SKM-1 (cell line): ENCODE data around the gene CATSPER4.
A peak's percentile ranks its signal among the peaks of the same experiment; 100 is the strongest.

Experiments
- DNase-seq: peaks from one replicate; lab custom pipeline; 2025; ENCODE audit not compliant: unreplicated experiment; lab: John Stamatoyannopoulos, UW

CATSPER4 gene

DNA sequence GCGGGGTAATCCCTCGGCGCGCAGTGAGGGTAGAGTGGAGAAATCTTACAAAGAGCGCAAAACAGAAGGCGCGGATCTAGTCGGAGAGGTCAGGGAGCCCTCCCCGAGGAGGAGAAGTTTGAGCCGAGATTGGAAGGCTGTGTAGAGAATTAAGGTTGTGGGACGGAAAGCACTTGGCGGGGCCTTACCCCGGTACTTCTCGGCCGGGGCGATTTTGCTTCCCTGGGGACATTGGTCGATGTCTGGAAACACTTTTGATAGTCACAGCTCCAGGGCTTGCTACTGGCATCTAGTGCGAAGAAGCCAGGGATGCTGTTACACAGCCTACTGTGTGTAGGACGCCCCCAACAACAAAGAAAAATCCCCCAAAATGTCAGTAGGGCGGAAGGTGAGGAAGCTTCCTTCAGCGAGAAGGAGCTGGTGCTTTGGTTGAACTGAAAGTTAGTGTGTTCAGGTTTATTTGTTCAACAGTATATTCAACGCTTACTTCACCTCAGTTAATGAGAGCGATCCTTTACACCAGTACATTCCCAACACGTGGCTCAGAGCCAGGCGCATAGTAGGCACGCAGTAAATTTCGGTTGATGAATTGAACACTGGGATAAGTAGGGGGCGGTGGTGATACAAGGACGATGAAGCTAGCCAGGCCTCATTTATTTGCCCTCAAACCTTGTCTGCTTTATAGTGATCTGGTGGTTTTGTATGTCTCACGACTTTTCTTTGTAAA, 44.4 kb downstream of the CATSPER4 start:
- no peak for DNase-seq

DNA sequence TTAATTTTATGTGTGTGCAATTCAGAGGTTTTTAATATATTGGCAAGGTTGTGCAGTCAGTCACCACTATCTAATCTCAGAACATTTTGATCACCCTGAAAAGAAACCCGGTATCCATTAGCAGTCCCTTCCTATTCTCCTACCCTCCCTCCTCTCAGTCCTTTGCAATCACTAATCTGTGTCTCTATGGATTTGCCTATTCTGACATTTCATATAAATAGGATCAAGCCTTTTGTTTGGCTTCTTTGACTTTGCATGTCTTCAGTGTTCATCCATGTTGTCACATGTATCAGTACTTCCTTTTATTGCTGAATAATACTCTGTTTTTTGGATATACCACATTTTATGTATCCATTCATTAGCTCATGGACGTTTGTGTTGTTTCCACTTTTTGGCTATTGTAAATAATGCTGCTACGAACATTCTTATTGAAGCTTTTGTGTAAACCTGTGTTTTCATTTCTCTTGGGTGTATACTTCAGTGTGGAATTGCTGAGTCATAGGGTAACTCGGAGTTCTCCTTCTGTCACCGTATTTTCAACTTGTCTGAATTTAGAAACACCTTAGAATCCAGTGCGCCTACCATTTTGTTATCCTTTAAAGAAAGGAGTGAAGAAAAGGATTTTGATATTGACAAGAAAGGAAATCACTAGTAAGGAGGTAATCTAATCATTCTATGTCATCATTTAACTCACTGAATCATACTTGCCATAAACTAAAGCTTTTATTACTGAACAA, 47.0 kb downstream of the CATSPER4 start:
- DNase-seq = peak; percentile 35

DNA sequence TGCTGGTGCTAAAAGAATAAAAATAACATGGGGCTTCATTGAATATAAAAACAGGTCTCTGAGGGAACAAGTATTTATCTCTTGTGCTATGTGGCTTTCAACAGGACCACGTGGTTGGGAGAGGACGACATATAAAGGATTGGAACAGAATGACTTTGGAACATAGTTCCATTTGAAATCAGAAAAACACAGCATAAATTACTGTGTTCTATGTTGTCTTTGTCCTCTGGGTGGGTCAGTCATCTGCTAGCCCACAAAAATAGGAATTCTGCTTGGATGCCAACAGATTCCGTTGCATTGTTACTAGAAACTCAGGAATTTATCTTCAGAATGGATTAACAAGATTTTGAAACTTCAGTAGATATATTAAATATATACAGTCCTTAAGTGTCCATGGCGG, 49.5 kb downstream of the CATSPER4 start:
- no peak for DNase-seq
